Caco-2 (cell line): ENCODE data around the gene DMTF1. TPM values are rescaled to one million over a fixed set of nuclear protein-coding genes. Genes with fewer than 3 reads are reported as not detected.

Experiments
- BruUV-seq: library from RNA; stranded (reverse); fragments of 400-500 nt; replicated peaks from 2 replicates; lab custom pipeline; 2021; lab: Mats Ljungman, UMichigan
- CTCF ChIA-PET: fragments of 300-600 bp; sonication (Branson Sonifier 250); formaldehyde crosslinking; loops from one replicate; lab custom pipeline; 2022; ENCODE audit warnings: antibody characterized with exemption; lab: Charles Lee
- POLR2A ChIA-PET: fragments of 300-600 bp; sonication (Branson Sonifier 250); formaldehyde crosslinking; loops from one replicate; lab custom pipeline; 2022; ENCODE audit warnings: antibody characterized with exemption; lab: Charles Lee
- DNase-seq, 2 experiments: peaks; one replicate each; pipeline versions ENCODE4 v3.0.0 to v3.0.0-alpha.2; 2020 to 2022
- H3K27me3 ChIP-seq: replicated peaks from 2 replicates; pipeline ENCODE4 v1.6.0; 2011; ENCODE audit warnings: low read length; ENCODE audit not compliant: control insufficient read depth, insufficient read depth
- H3K36me3 ChIP-seq: 2 replicates; pipeline ENCODE4 v1.5.1; 2011; ENCODE audit warnings: low read length; ENCODE audit not compliant: control insufficient read depth, insufficient read depth
- H3K4me1 ChIP-seq: fragments of 250-450 bp; sonication (Bioruptor Pico); 2 replicates; pipeline ENCODE4 v1.5.1; 2020; ENCODE audit warnings: mild to moderate bottlenecking
- H3K4me3 ChIP-seq: 2 replicates; pipeline ENCODE4 v1.5.1; 2011; ENCODE audit warnings: low read depth, mild to moderate bottlenecking, control low read depth, low read length
- H3K9me3 ChIP-seq: fragments of 250-450 bp; sonication (Bioruptor Pico); 2 replicates; pipeline ENCODE4 v1.5.1; 2020; ENCODE audit warnings: mild to moderate bottlenecking, moderate library complexity
- H3K27ac Mint-ChIP-seq: one replicate; pipeline ENCODE4 v1.8.0; 2022; ENCODE audit warnings: mixed read lengths; ENCODE audit not compliant: unreplicated experiment
- H3K27me3 Mint-ChIP-seq: one replicate; pipeline ENCODE4 v1.8.0; 2022; ENCODE audit warnings: mixed read lengths; ENCODE audit not compliant: insufficient read depth, unreplicated experiment
- H3K36me3 Mint-ChIP-seq: one replicate; pipeline ENCODE4 v1.8.0; 2022; ENCODE audit warnings: mild to moderate bottlenecking, mixed read lengths; ENCODE audit not compliant: insufficient read depth, unreplicated experiment
- H3K4me1 Mint-ChIP-seq: one replicate; pipeline ENCODE4 v1.8.0; 2022; ENCODE audit warnings: low read depth, mixed read lengths; ENCODE audit not compliant: unreplicated experiment
- H3K4me3 Mint-ChIP-seq: one replicate; pipeline ENCODE4 v1.8.0; 2022; ENCODE audit warnings: mild to moderate bottlenecking, moderate library complexity, mixed read lengths; ENCODE audit not compliant: unreplicated experiment
- H3K9me3 Mint-ChIP-seq: one replicate; pipeline ENCODE4 v1.8.0; 2022; ENCODE audit warnings: mixed read lengths; ENCODE audit not compliant: unreplicated experiment
- intact Hi-C: fragments of 100-400 bp; cut with micrococcal nuclease; formaldehyde crosslinking; loops from one replicate; pipeline ENCODE4 v1.10.0; 2022; ENCODE audit not compliant: unreplicated experiment
- total RNA-seq: library from RNA; stranded (reverse); gene quantifications from 2 replicates; pipeline ENCODE4 v1.2.3, GENCODE V29; 2022
- TF ChIP-seq, protein P1 (sequence below), 2 experiments: fragments of 200-600 bp in 1 of 2; IDR thresholded peaks; 1 replicate in 1 of 2; 2 replicates in 1 of 2; pipeline versions ENCODE4 v1.5.1 to v1.8.0; 2011 to 2022; ENCODE audit warnings: antibody characterized with exemption in 1 of 2, control low read depth in 1 of 2, inconsistent platforms in 1 of 2, low read depth in 1 of 2, low read length in 1 of 2, mild to moderate bottlenecking in 1 of 2, moderate library complexity in 1 of 2; ENCODE audit not compliant: insufficient read depth in 1 of 2, severe bottlenecking in 1 of 2, unreplicated experiment in 1 of 2

DMTF1 gene
- total RNA-seq, 1 experiment from 2014 or later, result 60.9 TPM

DNA sequence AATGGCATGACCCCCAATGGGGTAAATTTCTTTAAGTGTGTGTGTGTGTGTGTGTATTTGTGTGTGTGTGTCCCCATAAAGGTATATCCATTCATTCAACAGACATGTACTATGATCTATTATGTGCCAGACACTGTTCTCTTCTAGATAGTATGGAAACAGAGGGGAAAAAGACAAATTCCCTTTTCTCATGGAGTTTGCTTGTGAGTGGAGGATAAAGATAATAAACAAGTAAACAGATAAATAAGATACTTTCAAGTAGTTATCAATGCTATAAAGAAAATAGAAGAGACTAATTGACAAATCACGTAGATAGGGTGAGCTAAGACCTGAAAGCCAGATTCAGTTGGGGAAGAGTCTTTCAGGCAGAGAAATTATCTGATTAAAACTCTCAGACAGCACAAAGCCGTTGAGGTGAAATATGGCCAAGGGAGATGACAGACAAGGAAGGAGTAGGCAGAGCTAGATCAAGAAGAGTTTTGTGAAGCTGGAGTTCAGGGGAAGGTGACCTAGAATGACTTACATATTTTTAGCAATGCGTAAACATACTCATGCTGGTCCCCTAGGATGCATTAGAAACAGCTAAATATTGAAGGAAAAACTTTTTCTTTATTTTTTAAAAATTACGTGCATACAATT lies 45.2 kb upstream of the DMTF1 start:
- peaks cover 8% of the 10 kb centered on the region for H3K27me3 Mint-ChIP-seq
- Histone ChIP-seq H3K4me1 (no peaks in the 10 kb centered on the region), H3K4me3 (no peak overlapping the region), H3K36me3 (no peaks in the 10 kb centered on the region), H3K27me3 (no peaks in the 10 kb centered on the region), H3K9me3 (no peaks in the 10 kb centered on the region)
- intact Hi-C loops, result no loop called here
- H3K4me3 Mint-ChIP-seq, result no peak overlapping the region
- ChIA-PET CTCF (no interaction called here), POLR2A (no interaction called here)
- BruUV-seq, result no TSS peak
- no peak for DNase-seq
- no peaks in the 10 kb centered on the region for H3K36me3 Mint-ChIP-seq
- H3K9me3 Mint-ChIP-seq, result peaks cover 11% of the 10 kb centered on the region
- H3K4me1 Mint-ChIP-seq, result no peaks in the 10 kb centered on the region
- TF ChIP-seq, protein P1, sequence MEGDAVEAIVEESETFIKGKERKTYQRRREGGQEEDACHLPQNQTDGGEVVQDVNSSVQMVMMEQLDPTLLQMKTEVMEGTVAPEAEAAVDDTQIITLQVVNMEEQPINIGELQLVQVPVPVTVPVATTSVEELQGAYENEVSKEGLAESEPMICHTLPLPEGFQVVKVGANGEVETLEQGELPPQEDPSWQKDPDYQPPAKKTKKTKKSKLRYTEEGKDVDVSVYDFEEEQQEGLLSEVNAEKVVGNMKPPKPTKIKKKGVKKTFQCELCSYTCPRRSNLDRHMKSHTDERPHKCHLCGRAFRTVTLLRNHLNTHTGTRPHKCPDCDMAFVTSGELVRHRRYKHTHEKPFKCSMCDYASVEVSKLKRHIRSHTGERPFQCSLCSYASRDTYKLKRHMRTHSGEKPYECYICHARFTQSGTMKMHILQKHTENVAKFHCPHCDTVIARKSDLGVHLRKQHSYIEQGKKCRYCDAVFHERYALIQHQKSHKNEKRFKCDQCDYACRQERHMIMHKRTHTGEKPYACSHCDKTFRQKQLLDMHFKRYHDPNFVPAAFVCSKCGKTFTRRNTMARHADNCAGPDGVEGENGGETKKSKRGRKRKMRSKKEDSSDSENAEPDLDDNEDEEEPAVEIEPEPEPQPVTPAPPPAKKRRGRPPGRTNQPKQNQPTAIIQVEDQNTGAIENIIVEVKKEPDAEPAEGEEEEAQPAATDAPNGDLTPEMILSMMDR (IDR thresholded peaks at IDR 0.05; ENCODE audit: insufficient read depth in 1 of 2, low read depth in 1 of 2, low read length in 1 of 2, severe bottlenecking in 1 of 2, unreplicated experiment in 1 of 2), result no peak
- no peak overlapping the region for H3K27ac Mint-ChIP-seq

DNA sequence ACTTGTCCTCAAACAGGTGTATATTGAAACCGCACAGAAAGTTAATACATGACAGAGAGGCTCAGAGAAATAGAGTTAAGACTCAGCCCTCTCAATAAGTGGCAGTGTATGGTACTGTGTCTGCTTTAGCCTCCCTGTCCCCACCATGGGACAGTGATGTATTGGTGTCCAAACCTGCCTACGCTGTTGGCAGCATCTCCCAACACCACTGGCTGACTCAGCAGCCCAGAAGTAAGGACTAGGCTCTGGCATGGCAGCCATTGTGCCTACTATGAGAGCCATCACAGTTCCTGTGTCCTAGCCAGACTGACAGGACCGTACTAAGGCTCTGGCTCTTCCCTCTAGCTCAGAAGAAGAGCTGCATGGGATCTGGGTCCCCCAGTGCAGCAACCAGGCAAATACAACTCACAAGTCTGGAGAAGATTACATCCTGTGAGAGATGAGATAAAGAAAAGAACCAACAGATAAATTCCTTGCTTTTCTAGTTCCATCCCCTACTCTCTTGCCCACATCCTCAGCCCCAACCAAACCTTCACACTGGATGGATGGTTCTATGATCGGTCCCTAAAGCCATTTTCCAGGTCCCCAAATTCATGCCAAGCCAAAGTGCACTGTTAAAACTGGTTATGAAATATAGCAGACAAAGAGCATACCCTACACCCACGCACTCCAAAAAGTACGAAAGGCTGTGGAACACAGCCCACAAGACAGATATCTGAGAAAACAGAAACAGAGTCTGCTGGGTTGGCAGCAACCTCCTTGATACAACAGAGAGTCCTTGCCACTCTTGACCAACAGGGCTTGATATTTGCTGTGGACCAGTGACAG lies 44.1 kb upstream of the DMTF1 start:
- no TSS peak for BruUV-seq
- POLR2A ChIA-PET, result no interaction called here
- H3K4me3 Mint-ChIP-seq, result no peak overlapping the region

DNA sequence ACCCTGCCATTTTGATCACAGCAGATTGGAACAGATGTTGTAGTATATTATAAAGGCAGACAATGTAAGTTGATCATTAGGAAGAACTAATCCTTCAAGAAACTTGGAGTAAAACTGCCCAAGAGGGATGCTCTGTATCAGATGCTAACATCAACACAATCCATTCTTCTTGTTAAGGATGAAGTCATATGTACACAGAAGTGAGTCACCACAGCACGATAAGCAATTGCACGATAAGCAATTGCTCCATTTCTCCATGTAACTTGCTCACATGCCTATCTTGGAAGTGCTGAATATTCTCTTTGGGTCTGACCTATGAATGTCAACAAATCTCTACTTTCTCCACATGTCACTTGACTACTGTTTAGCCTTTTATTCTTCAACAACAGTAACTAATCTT lies 41.5 kb upstream of the DMTF1 start:
- ChIA-PET CTCF (no interaction called here), POLR2A (no interaction called here)
- Mint-ChIP-seq H3K36me3 (no peaks in the 10 kb centered on the region), H3K27ac (no peak overlapping the region), H3K4me3 (no peak overlapping the region), H3K27me3 (peaks cover 8% of the 10 kb centered on the region), H3K9me3 (peaks cover 17% of the 10 kb centered on the region), H3K4me1 (no peaks in the 10 kb centered on the region)
- peak in 1 of 2 experiments; percentile 26 for DNase-seq
- Histone ChIP-seq H3K4me1 (no peaks in the 10 kb centered on the region), H3K4me3 (no peak overlapping the region), H3K9me3 (no peaks in the 10 kb centered on the region), H3K36me3 (no peaks in the 10 kb centered on the region), H3K27me3 (no peaks in the 10 kb centered on the region)
- intact Hi-C loops, result no loop called here
- BruUV-seq, result no TSS peak
- TF ChIP-seq, protein P1 (IDR thresholded peaks at IDR 0.05; ENCODE audit: insufficient read depth in 1 of 2, low read depth in 1 of 2, low read length in 1 of 2, severe bottlenecking in 1 of 2, unreplicated experiment in 1 of 2), result no peak

More for the DNA sequence above, 44.1 kb upstream of the DMTF1 start:
- H3K4me1 Mint-ChIP-seq, result no peaks in the 10 kb centered on the region
- Histone ChIP-seq H3K4me1 (no peaks in the 10 kb centered on the region), H3K27me3 (no peaks in the 10 kb centered on the region), H3K4me3 (no peak overlapping the region), H3K9me3 (no peaks in the 10 kb centered on the region), H3K36me3 (no peaks in the 10 kb centered on the region)
- H3K27me3 Mint-ChIP-seq, result peaks cover 8% of the 10 kb centered on the region
- no peak for DNase-seq
- TF ChIP-seq, protein P1 (IDR thresholded peaks at IDR 0.05; ENCODE audit: insufficient read depth in 1 of 2, low read depth in 1 of 2, low read length in 1 of 2, severe bottlenecking in 1 of 2, unreplicated experiment in 1 of 2), result no peak
- H3K9me3 Mint-ChIP-seq, result peaks cover 11% of the 10 kb centered on the region
- no peak overlapping the region for H3K27ac Mint-ChIP-seq
- CTCF ChIA-PET, result no interaction called here
- no peaks in the 10 kb centered on the region for H3K36me3 Mint-ChIP-seq
- intact Hi-C loops, result no loop called here
